ENCODE data around the gene SCAPER.
"Not testable (repeated sequence)": the region's sequence is repeated elsewhere in the genome, so short reads cannot be mapped to it uniquely, and the experiment has no call there.

The SCAPER gene

GRCh38 chr15:76335307-76336253 lies 569.6 kb downstream of the SCAPER start:
- DNase-seq, result no peak

- no peak for DNase-seq
Measured at GRCh38 chr15:76334438-76335306, 570.5 kb downstream of the SCAPER start.

- no peak for DNase-seq
Measured at GRCh38 chr15:76333720-76334437, 571.3 kb downstream of the SCAPER start.

- DNase-seq, result no peak
Measured at GRCh38 chr15:76333309-76333708, 571.8 kb downstream of the SCAPER start.

DNA sequence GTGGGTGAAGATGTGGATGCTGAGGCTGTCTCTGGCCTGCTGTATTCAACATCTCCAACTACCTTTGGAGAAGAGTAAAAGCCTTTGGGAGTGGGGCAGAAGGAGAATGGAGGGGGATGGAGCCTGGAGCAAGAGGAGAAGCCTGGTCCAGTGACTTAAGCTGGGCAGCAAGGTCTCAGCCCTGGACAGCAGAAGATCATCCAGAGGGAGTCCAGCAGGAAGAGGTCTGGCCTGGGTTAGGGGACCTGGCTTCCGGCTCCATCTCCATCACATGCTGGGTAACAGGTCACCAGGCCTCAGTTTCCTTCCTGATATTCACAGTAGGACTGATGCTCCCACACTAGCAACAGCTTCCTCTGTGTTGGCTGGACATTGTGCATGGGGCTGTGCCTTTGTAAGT lies 572.3 kb downstream of the SCAPER start:
- DNase-seq, result no peak

GRCh38 chr15:76330080-76330680 lies 575.0 kb downstream of the SCAPER start:
- DNase-seq, result no peak

- DNase-seq, result no peak
Measured at GRCh38 chr15:76328958-76329357, 576.2 kb downstream of the SCAPER start.

GRCh38 chr15:76328106-76328696 lies 576.9 kb downstream of the SCAPER start:
- DNase-seq, result no peak

DNA sequence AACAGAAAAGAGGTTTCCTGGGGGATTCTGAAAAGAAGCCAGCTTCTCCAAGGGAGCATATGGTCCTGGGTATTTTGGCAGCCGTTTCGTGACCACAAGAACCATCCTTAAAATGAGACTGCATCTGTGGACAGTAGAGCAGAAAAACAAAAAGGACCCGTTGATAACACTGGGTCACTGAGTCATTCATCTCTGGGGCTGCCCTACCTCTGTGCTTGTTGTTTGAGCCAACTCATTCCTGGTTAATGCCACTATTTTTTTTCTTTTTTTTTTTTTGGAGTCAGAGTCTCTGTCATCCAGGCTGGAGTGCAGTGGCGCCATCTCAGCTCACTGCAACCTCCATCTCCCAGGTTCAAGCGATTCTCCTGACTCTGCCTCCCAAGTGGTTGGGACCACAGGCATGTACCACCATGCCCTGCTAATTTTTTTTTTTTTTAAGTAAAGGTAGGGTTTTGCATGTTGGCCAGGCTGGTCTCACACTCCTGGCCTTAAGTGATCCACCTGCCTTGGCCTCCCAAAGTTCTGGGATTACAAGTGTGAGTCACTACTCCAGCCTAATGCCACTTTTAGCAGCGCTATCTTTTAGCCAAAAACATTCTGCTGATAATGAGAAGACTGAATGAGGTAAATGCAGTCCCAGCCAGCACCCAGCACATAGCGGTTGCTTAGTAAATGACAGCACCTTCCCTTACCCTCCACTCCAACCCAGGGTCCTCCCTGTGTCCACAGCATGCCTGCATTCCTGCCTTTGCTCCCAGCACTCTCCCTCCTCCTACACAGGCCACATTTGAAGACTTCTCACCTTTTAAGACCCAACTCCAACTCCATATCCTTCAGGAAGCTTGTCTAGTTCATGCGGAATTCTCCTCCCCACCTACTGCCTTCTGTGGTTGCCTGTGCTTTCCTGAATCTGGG lies 577.7 kb downstream of the SCAPER start:
- no peak for DNase-seq

- no peak for DNase-seq
Measured at GRCh38 chr15:76325704-76326103, 579.4 kb downstream of the SCAPER start.

DNA sequence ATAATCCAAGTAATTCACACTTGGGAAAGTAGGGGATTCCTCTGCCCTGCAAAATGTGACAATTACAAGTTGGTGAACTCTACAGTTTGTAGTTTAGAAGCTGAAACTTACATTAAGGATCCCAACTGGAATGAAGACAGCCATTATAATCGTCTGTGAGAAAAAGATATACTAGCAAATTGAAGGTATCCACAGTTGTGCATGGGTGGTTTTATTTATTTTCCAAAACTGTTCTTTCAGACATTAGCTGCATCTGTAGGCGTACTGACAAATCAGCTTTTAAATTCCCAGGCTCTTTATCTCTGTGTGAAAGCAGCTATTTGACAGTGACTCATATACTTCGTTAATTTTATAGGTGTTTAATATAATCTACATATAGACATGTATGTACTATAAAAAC lies 581.1 kb downstream of the SCAPER start:
- no peak for DNase-seq

DNA sequence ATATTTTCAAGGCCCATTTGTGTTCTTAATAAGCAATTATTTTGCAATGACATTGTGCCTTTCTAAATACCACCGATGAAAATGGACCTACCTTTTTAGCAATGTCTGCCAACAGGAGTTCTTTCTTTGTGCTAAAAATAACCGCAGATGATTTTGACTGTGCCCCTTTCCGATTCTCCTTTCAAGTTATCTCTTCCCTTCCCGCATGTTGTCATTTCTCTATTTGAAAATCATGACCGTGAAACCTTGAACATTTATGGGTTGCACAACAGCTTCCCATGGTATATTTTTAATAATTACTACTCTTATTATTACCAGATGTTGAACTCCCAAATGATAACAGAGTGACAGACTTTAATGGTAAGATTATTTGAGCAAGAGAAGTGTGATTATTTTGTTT lies 583.5 kb downstream of the SCAPER start:
- DNase-seq, result no peak

- no peak for DNase-seq
Measured at GRCh38 chr15:76321171-76321570, 584.0 kb downstream of the SCAPER start.

DNA sequence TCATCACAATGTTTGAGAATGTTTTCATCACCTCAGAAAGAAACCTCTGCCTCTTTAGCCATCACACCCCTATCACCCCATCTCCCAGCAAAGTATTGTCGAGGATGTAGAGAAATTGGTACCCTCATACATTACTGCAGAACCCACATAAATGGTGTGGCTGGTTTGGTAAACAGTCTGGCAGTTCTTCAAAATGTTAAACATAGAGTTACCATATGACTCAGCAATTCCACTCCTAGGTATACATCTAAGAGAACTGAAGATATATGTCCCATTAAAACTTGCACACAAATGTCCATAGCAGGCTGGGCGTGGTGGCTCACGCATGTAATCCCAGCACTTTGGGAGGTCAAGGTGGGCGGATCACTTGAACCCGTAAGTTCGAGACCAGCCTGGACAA lies 585.1 kb downstream of the SCAPER start:
- no peak for DNase-seq

DNA sequence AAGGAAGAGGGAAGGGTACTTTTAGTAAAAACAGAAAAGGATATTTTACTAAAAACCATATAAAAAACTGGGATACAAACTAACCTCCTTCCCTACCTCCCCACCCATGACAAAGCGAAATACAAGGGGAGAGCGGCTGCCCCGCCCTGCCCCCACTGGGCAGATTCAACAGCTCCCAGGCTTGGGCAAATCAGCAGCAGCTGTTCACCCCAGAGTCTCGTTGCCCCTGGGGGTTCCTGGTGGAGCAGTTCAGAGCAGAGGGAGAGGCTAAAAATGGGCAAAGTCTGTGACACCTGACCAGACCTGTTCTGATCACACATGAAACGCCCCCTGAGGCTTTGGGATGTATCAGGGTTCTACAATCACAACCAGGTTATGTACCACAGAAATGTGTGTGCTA lies 591.4 kb downstream of the SCAPER start:
- DNase-seq, result no peak

DNA sequence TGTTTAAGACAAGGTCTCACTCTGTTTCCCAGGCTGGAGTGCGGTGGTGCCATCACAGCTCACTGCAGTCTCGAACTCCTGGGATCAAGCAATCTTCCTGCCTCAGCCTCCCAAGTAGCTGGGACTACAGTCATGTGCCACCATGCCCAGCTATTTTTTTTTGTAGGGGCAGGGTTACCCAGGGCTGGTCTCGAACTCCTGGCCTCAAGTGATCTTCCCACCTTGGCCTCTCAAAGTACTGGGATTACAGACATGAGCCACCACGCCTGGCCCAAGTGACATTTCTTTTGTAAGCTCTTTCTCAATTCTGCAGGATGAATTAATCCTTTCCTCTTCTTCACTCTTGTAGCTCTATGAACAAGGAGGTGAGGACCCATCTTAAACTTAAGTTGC lies 592.0 kb downstream of the SCAPER start:
- not testable (repeated sequence) for DNase-seq

- DNase-seq, result no peak
Measured at GRCh38 chr15:76312540-76313174, 592.5 kb downstream of the SCAPER start.

DNA sequence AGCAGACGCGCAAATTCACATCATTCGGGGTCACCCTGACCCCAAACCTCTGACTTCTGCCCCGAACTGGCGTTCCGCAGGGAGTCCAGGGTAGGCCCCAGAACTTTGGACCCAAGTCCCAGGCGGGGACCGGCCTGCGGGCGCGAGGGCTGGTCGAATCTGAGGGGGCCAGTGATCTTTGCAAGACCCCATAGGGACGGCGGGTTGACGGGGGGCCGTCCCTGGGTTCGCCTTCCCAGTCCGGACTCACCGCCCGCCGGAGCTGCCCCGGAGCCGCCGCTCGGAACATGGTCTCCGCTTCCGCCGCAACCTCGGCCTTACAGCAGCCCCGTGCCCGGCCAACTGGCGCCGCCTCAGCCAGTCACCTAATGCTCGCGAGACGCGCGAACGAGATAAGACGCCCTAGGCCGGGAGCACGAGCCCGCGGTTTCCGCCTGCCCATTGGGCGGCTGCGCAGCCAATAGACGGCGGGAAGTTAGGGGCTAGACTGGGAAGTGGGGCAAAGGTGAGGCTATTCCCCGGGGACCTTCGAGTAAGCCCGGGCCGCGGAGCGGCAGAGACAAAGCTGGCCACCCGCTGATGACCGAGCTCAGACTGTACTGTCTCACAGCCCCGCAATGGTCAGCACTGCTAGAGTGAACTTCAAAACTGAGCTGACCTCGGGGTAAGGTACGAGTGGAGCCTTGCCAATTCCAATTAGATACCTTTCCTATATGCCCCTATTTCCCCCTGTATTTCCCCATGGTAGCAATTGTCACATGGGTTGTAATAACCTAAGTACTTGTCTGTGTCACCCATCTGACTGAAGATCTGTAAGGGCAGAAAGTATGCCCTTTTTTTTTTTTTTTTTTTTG lies 593.8 kb downstream of the SCAPER start, which contains the start of gene ETFA:
Gene ETFA, minus strand, starts transcription at position 370 of the 854 bp plus-strand sequence. Its CDS starts 81 bp downstream, at position 289.
- peak; percentile 95 for DNase-seq

GRCh38 chr15:76310475-76311099 lies 594.6 kb downstream of the SCAPER start:
- DNase-seq, result no peak
